Upper lobe of left lung (tissue), 4 donors: ENCODE results near the gene ILF2.

Experiments used
- EP300 ChIP-seq, 4 donors: sonication (generic); formaldehyde crosslinking; IDR thresholded peaks; one replicate each; pipeline ENCODE4 v1.5.1; 2017; ENCODE audit warnings: antibody characterized with exemption in 4 of 4, control low read depth in 2 of 4
- POLR2AphosphoS5 ChIP-seq, 2 donors: sonication (generic); formaldehyde crosslinking; IDR thresholded peaks; one replicate each; pipeline ENCODE4 v1.5.1; 2017; ENCODE audit warnings: antibody characterized with exemption in 2 of 2
- TF ChIP-seq, protein P1 (sequence below), 6 experiments: fragments of 450-650 bp in 4 of 6; fragments of 200-600 bp in 2 of 6; sonication (generic) in 2 of 6; IDR thresholded peaks; one replicate each; pipeline ENCODE4 v1.5.1; 2016 to 2019; ENCODE audit warnings: antibody characterized with exemption in 6 of 6

DNA sequence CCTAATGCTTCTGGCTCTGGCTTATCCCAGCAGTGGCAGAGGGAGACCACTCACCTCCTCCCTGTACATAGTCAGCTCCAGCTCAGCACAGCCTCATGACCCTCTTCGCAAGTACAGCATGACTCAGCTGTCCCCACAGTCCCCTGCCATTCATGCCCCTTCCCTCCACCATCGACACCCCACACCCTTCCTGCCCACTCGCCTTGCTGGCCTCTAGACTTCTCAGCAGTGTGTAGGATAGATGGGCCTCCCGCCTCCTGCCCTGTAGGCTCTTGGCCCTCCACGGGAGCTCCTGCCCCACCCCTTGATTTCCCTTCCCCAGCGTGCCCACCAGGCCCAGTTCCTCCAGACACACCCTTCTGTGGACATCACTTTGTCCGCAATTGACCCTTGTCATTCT, 17.5 kb upstream of the ILF2 start:
- TF ChIP-seq, protein P1, sequence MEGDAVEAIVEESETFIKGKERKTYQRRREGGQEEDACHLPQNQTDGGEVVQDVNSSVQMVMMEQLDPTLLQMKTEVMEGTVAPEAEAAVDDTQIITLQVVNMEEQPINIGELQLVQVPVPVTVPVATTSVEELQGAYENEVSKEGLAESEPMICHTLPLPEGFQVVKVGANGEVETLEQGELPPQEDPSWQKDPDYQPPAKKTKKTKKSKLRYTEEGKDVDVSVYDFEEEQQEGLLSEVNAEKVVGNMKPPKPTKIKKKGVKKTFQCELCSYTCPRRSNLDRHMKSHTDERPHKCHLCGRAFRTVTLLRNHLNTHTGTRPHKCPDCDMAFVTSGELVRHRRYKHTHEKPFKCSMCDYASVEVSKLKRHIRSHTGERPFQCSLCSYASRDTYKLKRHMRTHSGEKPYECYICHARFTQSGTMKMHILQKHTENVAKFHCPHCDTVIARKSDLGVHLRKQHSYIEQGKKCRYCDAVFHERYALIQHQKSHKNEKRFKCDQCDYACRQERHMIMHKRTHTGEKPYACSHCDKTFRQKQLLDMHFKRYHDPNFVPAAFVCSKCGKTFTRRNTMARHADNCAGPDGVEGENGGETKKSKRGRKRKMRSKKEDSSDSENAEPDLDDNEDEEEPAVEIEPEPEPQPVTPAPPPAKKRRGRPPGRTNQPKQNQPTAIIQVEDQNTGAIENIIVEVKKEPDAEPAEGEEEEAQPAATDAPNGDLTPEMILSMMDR (IDR thresholded peaks at IDR 0.05), result no peak
- no peak for TF ChIP-seq EP300 (IDR thresholded peaks at IDR 0.05)
- TF ChIP-seq POLR2AphosphoS5 (IDR thresholded peaks at IDR 0.05), result no peak
